CD4-positive, alpha-beta T cell treated with Interleukin-15 for 1 hour (primary cell): ENCODE data around the gene PTCH1.

Experiments used
- DNase-seq: peaks from one replicate; pipeline ENCODE4 v3.0.0-alpha.2; 2020

Gene PTCH1

DNA sequence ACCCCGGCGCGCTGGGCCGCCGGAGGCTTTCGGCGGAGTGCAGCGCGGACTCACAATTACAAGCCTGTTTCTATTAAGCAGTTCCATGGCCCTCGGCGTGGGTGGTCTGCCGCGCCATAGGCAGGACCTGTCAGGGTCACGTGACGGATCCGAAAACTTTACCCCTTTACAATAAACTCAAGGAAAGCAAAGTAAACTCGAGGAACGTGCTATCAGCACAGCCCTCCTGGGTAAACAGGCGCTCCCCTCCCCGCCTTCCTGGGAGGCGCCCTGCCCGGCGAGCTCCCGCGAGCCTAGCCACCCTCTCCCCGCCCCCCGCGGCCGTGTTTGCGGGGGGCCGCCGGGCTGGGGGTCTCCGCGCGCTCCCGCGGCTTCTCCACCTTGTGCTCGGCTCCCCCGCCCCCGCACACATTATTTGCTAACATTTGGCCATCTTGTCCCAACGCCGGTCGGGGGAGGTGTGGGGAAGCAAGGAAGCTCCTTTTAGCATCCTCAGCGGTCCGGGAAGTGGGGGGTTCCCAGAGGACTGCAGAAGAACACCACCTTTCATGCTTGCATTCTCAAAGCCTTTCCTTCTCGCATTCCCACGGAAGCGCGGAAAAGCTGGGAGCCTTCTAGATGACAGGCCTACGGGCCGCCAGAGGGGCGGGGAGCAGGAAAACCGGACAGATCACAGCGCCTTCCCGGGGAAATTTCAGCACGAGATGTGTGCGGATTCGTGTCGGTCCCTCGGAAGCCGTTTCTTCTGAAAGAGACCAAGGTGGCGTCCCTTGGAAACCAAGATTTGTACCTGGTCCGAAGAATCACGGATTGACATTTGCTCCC lies at the start of gene PTCH1:
Gene PTCH1 (minus strand): TSS at position 238 of the 825 bp plus-strand sequence.
- DNase-seq, result no peak

DNA sequence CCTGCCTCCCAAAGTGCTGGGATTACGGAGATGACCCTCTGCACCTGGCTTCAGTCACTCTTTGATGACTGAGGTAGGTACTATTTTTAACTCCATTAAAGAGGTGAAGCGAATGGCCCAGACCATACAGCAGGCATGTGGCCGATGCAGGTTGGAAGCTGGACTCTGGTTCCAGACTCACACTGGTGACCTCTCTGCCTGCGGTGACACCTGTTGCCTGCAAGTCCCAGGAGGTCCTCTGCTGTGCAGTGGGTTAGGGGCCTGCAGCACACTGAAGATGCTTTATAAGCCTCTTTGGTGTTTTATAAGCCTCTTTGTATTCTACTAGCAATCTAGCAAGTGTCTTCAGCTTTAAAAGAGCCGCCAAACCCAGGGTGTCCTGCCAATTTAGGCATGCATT lies 49.2 kb upstream of the PTCH1 start:
- no peak for DNase-seq

DNA sequence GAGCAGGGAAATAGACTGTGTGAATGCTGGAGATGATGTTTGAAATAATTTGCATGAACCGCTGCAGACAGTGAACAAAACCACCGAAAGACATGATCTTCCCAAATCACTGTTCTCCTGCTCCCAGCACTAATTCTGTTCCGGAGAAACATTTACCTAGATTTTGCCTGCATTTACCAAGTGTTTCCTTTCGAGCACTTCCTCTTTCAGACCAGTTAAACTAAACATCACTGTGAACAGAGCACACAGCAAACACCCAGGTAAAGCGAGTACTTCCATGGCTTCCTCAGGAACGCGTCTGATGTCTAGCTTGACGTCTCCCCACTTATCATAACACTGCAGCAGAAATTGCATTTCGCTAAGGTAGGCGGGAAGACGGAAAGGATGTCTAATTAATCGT lies 45.1 kb upstream of the PTCH1 start:
- DNase-seq, result no peak

DNA sequence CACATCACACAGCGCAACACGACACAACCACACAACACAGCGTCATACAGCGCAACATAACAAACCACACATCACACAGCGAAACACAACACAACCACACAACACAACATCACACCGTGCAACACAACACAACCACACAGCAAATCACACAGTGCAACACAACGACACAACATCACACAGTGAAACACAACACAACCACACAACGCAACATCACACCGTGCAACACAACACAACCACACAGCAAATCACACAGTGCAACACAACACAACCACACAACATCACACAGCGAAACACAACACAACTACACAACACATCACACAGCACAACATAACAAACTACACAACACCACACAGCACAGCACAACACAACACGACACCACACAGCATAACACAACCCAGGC lies 40.4 kb upstream of the PTCH1 start:
- DNase-seq, result no peak

DNA sequence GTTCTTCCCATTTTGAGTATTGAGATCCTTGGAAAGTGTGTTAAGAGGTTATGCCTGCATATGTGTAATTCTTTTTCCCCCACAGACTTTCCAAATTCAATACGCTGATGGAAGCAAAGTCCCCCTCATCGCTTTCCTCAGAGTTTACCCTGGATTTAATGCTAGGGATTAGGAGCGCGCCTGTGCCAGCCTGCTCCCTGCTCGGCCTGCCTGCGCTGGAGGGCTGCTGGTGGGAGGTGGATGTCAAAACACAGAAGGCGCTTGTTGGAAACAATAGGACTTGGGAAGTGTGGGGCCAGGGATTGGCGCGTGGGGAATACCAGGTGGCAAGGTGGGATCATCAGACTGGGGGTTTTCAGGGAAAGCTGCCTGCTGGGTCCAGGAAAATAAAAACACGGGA lies 39.8 kb upstream of the PTCH1 start:
- DNase-seq, result no peak

DNA sequence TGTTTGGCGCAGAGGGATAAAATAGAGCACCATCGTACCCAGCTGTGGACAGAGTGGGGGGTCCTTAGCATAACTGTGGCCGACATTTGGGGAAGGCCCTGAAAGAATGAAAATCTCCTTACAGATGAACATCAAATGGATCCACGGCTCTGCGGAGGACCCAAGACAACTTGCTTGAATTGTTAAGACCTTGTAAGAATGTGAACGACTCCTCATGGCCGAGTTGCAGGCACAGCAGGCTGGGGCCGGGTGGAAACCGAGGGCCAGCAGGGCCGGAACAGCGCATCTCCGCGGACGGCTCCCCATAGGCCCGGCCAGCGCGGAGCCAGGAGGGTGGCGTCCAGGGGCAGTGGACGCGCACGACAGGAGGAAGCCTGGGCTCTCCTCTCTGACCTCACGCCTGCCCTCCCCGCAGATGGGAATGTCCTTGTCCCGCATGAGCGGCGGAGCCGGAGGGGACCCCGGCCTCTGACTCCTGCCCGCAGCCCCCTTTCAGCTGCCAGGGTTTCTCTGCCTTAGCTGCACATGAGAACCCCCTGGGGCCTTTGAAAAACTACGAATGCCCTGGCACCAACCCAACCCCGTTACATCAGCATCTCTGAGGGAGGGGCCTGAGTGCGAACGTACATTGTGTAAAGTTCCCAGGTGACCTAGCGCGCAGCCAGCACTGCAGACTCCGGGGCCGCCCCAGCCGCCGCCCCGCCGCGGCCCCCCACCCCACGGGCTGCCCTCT lies 36.2 kb upstream of the PTCH1 start:
- DNase-seq, result peak; percentile 24

DNA sequence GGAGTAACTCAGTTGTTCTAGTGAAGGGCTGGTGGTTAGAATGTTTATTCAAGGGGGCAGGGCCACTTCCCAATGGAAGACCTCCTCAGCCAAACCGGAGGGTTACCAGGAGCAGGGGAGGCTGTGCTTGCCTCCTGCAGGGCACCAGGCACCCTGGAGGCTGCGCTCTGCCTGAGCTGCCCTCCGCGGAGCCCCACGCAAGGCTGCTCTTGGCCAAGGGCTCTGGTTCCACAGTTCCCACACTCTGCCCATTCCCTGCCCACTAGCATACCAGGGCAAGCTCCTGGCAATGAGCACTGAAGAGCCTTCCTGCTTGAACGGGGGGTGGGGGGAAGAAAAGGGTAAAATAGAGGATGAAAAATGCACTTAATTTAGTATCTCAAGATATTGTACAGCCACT lies 35.5 kb upstream of the PTCH1 start:
- DNase-seq, result no peak

DNA sequence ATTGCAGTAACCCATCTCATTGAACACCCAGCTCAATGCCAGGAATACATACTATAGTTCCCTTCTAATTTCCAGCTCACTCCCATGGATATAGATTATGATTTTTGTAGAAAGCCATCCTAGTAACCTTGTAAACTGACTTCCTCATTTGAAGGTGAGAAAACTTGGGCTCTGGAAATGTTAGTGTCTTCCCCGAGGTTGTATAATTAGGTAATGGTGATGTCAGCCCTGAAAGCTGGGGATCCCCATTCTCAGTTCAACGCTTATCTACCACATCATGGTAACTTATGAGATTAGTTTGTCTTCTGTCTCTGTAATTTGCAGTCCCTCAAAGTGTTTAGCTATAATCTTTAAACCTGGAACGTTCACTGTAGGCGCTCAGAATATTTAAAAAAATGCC lies 34.6 kb upstream of the PTCH1 start:
- no peak for DNase-seq

DNA sequence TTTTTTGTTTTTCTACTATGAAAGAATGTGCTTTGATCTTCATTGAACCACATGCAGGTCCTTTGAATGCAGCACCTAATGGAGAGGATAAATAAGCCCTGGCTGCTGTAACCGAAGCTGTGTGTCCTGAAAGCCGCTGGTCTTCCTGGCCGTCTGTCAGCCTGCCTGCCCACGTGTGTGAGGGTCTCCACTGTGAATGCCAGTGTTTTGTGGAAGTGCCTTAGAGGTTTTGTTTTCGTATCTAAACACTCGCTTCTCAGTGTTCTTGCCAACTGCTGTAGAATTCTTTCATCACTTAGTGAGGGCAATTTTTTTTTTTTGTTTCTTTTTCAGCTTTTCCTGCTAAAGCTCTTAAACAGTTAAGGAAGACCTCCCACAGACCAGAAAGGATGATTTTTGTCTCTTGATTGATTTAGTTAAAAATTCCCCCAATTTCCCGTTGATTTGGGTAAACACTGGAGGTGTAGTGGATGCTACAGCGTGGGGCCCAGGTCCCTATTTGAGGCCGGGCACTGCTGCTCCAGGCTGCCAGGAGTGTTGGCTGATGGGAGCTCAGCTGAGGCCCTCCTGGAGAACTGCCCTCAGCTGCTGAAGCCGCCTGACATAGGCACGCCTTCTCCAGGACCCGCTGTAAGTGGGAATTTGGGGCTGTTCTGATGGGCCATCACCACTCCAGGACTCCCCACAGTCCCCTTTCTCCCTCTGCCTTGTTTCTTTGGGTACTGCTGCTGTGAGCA lies 29.2 kb upstream of the PTCH1 start:
- no peak for DNase-seq

DNA sequence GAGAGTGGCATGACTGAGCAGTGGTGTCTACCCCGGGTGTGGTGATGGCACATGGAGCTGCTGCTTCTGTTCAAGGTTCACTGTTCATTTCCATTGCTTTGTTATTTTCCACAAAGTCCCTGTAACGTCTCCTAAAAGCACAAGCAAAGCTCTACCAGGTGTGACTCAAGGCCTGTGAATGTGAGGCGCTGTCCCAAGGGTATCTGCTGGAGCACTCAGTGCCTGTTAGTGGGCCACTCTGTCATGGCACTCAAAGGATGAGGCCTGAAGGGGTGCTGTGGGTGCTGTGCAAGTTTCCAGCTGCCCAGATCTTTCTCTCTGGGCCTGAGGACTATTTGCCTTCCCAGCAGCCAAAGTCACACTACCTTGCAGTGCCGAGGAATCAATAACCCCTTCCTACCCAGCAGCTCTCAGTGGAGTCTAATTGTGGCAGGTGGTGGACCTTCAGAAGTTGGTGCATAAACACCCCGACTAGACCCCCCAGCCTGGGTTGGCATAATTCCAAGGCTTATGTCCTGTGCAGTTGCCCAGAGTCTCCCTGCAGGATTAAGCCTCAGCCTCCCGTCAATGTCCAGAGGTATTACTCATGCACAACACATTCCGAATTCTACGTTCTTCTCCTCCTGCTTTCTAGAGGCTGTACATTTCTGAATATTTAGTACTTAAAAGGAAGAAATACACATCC lies 17.4 kb upstream of the PTCH1 start:
- DNase-seq, result no peak

DNA sequence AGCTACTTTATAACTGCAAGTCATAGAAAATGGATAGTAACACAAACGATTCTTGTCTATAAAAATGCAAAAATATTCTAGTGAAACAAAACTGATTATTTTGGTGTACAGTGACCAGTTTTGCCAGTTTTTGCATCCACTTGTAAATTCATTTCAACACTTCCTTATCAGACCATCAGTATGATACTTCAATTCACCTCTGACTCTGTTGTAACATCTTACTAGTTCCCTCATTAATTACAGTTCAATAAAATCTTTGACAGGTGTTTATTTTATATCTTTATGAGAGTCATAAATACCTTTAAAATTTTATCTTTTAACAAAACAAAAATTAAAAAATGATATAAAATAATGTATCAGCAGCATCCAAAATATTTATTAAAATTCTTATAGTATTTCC lies 13.1 kb upstream of the PTCH1 start:
- DNase-seq, result no peak

DNA sequence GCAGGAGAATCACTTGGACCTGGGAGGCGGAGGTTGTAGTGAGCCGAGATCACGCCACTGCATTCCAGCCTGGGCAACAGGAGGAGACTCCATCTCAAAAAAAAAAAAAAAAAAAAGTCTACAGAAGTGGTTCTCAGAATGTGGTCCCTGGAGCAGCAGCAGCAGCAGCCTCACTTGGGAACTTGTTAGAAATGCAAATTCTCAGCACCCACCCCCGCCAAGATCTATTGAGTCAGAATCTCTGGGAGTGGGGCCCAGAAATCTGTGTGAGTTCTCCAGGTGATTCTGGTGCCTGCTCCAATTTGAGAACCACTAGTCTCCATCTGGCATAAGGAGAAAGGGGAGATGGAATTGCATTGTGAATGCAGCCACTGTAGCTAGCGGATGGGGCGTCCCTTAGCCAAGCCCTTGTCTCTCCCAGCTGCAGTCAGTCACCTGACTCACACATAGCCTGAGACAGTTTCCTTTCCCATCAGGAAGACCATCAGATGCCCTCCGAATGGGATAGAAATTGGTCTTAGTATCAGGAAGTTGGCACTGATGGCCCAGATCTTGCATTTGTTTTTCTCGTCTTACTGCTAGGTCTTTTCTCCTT lies 12.2 kb upstream of the PTCH1 start:
- DNase-seq, result no peak

DNA sequence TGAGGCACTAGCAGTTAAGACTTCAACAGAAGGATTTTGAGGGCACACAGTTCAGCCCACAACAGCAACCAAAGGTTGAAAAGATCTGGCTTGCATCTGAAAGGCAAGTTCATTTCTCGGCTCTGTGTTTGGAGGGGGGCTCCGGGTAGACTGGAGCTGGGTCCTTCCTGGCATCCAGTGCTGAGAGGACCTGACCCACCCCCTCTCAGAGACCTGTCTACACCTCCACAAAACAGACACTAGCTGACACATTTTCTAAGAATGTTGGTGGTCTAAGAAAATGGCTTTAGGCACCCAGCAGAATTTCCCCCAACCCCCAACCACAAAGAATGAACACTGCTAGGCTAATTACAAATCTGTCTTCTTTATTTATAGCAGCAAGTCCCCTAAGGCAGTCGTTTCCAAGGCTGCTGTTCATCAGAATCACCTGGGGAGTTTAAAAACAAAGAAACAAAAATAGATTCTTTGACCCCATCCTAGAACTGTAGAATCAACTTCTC lies 6.2 kb upstream of the PTCH1 start:
- no peak for DNase-seq

DNA sequence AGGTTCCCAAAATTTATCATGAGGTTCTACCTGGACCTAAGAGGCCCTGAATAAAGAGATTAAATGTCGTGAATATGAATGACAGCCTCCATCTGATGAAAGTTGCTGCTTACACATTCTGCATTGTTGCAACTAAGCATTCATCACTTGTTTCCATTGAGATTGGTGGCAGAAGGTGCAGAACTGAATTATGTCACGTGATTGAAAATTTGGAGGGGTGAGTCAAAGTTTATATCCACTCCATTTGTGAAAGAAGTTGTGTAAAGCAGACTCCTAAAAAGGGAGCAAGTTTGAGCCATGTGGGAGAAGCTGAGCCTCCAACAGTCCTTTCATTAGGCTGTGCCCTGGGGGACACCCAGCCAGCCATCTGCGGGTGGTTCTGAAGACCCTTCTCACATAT lies 4.9 kb upstream of the PTCH1 start:
- no peak for DNase-seq

DNA sequence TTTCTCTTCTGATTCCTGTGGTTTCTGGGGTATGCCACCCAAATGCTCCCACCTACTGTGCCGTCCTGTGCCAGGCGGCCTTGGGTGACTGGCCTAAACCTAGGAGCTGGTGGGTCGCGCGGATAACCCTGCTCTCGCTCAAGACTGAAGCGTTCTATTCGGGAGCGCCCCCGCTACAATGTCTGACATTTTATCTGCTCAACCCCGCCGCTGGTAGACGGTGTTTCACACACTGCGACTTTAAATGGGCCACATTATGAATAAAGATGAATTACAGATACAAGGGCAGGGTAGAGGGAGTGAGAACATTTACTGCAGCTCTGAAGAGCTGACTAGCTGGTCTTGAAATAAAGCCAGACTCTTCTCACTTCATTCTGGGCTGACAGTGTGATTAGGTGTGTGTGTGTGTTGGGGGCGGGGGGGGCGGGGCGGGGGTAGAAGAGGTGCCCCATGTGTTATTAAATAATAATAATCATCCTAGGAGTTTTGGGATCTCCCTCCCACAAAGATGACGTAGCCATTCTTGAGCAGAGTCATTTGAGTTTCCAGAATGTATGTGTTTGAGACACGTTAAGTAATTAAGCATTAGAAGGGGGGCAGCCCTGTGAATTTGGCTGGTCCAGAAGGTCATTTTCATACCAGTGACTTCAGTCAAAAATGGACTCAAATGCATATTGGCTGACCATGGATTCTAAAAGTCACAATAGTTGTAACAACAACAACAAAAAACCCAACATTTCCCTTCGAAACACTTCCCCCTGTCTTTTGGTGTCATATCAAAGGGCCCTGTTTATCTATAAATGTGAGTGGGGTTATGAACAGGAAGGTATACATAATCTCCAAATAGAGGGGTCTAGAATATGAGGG lies 1.0 kb upstream of the PTCH1 start:
- DNase-seq, result no peak

DNA sequence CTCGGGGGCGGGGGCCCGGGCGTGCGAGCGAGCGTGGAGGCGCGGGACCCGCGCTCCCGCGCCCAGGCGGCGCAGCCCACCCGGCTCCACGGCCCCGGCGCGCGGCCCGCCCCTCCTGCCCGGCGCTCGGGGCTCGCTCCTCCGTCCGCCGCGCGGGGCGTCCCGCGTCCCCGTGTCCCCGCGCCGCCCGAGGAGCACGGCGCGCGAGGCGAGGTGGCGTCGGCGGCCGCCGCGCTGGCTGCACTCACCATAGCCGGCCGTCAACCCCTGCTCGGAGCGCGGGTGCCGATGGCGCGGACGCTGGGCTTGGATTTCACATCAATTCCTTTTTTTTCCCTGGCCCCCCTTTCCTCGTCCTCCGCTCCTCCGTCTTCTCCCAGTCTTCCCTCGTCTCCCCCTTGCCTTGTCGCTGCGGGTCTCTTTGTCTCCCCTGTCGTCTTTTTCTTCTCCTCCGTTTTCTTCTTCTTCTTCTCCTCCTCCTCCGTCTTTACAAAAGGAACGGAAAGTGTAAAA lies 494 bp downstream of the PTCH1 start:
- no peak for DNase-seq

DNA sequence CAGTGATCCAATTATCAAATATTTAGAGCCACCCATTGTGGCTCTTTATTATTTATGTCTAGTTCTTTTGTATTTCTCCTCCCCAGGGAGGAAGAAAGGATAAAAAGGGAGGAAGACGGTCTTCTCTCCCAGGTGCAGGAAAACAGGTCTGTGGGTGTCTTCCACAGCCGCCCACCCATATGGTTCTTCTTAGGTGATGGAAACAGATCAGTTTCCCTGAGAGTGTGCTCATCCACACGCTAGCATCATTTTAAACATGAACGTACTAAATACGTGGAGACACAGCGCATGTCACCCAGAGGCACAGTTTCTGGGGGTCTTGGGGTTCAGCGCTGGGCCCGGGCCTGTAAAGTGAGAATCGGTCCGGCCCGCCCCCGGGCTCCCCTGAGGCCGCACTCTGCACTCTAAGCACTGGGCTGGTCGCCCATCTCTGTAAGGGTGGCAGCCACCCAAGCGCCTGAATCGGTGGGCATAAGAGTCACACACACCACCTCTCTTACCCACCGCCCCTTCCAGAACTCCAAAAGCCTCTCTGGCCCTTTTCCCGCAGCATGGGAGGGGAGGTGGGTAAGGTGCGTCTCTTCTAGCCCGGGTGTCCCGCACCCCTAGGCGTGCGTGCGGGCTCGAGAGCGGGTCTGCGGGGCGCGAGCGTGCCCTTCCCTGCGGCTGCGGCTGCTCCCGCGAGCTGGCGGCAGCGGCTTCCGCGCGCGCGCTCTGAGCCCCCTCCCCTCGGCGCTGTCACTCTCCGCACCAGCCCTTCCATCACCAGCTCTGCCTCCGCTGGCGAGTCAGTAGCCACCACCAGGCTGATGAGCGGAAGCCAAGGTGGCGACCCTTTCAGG lies 1.3 kb downstream of the PTCH1 start:
- no peak for DNase-seq

DNA sequence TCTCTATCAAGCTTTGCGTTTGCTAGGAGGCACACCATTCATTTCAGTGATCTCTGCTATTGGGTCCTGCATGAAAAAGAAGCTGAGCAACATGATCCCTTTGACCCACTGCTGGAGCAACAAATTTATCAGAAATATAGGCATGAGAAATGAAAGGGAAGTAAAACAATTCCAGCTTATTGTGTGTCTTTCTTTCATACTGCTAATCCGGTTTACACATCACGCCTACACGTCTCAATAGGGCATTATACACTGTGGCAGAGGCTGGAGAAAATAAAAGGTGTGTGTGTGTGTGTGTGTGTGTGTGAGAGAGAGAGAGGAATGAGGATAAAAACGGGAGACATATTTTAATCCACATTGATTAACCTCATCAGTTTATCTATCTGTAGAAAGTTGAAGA lies 2.4 kb downstream of the PTCH1 start:
- no peak for DNase-seq

DNA sequence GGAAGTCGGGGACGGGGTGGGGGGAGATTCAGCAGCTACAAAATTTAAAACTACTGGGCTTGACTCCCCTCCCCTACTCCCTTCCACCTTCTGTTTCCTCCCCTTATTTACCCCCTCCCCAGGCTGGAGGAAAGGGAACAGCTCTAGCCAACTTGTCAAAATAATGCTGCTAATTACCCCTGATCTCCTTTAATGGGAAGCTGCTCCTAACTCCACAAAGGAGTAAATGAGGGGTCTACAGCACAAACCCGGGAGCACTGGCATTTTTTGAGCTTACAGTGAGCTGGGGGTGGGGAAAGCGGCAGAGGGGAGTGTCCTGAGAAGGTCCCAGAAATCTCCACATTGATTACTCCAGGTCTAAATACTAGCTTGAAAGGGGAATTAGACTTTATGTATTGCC lies 3.1 kb downstream of the PTCH1 start:
- DNase-seq, result no peak

DNA sequence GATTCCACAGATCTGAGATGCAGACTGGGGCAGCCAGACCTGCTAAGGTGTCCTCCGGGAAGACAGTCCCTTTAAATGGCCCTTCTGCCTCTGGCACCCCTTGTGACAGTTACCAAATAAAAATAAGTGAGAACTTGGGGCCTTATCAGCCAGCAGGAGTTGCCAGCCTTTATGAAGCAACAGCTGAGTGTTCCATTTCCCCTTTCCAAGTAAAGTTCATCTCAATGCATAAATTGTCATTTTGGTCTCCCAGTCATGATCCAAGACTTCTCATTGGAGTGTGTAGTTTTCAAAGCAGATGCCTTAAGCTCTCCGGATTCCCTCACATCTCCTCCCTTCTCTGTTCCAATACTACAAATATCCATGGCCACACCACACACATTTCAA lies 4.1 kb downstream of the PTCH1 start:
- DNase-seq, result no peak
